WERI-Rb-1 (cell line): Measurements from ENCODE around the gene ROS1.

Source experiments
- DNase-seq: peaks from one replicate; pipeline ENCODE4 v3.0.0-alpha.2; 2020
- H3K27ac ChIP-seq: fragments of 250-450 bp; sonication (Bioruptor Pico); 2 replicates; pipeline ENCODE4 v1.5.1; 2020; ENCODE audit warnings: mild to moderate bottlenecking, moderate library complexity
- H3K27me3 ChIP-seq: fragments of 250-450 bp; sonication (Bioruptor Pico); 2 replicates; pipeline ENCODE4 v1.5.1; 2021; ENCODE audit warnings: mild to moderate bottlenecking, low read depth, moderate library complexity; ENCODE audit not compliant: insufficient read depth, severe bottlenecking
- H3K36me3 ChIP-seq: fragments of 250-450 bp; sonication (Bioruptor Pico); 2 replicates; pipeline ENCODE4 v1.5.1; 2020; ENCODE audit warnings: mild to moderate bottlenecking, moderate library complexity
- H3K4me3 ChIP-seq: 2 replicates; pipeline ENCODE4 v1.5.1; 2011; ENCODE audit warnings: low read depth, mild to moderate bottlenecking, control low read depth, low read length
- H3K9me3 ChIP-seq: fragments of 250-450 bp; sonication (Bioruptor Pico); 2 replicates; pipeline ENCODE4 v1.5.1; 2021; ENCODE audit warnings: mild to moderate bottlenecking, moderate library complexity; ENCODE audit not compliant: severe bottlenecking
- TF ChIP-seq, protein P1 (sequence below): IDR thresholded peaks from 2 replicates; pipeline ENCODE4 v1.5.1; 2011; ENCODE audit warnings: low read depth, mild to moderate bottlenecking, control low read depth, inconsistent platforms, low read length

Gene ROS1

DNA sequence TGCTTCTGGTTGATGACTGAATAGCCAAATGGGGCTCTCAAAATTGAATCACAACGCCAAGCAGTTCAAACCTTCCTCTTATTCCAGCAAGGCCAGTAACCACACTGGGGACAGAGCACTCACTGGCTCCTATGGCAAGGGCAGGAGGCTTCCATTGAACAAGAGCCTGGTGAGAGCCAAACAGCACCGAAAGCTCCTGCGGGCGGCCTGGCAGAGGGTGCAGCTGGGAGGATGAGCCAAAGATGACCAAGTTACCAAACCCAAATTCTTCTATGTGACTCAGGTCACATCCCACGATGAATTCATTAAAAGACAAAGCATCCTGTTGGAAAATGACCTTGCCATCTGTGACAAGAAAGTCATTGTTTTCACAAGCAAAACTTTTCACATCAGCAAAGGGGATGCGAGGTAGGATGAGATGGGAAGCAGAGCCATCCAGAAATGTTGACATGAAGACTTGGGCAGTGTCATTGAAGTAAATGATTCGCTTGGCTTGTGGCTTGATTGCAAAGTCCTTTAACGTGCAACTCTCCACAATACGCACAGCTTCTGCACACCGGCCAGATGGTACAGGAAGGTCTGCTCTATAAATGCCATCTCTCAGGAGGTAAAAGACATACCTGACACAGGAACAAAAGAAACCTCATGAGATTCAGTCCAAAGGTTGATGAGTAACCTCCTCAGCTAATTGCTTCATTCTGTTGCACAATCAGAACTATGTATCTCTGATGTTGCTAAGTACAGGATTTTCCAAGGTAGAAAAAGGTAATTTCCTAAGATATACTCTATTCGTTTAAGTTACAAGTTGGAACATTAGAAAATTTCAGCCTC, 36.3 kb downstream of the ROS1 start:
- no peak overlapping the region for H3K27ac ChIP-seq
- no peak for DNase-seq
- no peak overlapping the region for H3K4me3 ChIP-seq
- TF ChIP-seq, protein P1, sequence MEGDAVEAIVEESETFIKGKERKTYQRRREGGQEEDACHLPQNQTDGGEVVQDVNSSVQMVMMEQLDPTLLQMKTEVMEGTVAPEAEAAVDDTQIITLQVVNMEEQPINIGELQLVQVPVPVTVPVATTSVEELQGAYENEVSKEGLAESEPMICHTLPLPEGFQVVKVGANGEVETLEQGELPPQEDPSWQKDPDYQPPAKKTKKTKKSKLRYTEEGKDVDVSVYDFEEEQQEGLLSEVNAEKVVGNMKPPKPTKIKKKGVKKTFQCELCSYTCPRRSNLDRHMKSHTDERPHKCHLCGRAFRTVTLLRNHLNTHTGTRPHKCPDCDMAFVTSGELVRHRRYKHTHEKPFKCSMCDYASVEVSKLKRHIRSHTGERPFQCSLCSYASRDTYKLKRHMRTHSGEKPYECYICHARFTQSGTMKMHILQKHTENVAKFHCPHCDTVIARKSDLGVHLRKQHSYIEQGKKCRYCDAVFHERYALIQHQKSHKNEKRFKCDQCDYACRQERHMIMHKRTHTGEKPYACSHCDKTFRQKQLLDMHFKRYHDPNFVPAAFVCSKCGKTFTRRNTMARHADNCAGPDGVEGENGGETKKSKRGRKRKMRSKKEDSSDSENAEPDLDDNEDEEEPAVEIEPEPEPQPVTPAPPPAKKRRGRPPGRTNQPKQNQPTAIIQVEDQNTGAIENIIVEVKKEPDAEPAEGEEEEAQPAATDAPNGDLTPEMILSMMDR, result no peak
- no peaks in the 10 kb centered on the region for H3K27me3 ChIP-seq
- no peaks in the 10 kb centered on the region for H3K36me3 ChIP-seq
- no peaks in the 10 kb centered on the region for H3K9me3 ChIP-seq

DNA sequence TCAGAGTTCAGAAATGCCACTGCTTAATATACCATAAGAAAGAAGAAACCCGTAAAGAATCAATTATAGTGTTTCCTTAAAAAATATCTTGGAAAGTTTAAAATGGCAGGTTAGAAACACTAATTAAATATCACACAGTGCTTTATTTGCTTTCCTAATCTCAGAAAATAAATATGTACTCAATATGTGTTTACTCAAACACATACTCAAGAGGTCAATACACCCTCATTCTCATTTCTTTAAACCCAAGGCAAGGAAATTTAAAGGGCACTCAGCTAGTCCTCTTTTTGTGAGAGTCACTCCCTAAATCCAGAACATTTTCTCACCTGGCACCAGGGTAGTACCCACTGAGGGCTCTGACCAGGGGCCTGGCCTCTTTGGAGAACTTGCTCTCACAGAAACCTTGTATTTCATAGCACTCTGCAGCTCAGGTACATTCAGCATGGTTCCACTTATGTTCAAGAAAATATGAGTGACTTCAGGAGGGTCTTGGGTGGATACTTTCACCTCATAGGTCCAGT, 38.2 kb downstream of the ROS1 start:
- Histone ChIP-seq H3K27ac (no peak overlapping the region), H3K9me3 (no peaks in the 10 kb centered on the region), H3K27me3 (no peaks in the 10 kb centered on the region), H3K4me3 (no peak overlapping the region), H3K36me3 (no peaks in the 10 kb centered on the region)
- TF ChIP-seq, protein P1, result no peak
- no peak for DNase-seq

DNA sequence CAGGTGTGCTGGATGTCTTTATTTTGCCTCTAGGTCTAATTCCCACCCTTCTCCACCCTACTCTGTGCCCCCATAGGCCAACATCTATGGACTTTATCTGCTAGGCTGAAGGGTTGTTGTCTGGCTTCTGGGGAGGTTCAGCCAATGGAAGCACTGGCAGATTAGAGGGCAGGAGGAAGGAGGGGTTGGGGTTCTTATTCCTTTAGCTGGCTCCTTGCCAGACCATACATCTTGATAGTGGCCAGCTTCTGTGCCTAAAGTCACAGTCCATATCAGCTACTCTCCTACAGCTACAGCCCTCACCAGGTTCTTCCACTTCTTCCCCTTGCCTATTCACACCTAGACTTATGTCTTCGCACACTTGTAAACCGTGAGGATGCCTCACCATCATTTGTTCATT, 41.1 kb downstream of the ROS1 start:
- TF ChIP-seq, protein P1, result no peak
- H3K9me3 ChIP-seq, result no peaks in the 10 kb centered on the region
- no peak overlapping the region for H3K27ac ChIP-seq
- no peaks in the 10 kb centered on the region for H3K36me3 ChIP-seq
- H3K4me3 ChIP-seq, result no peak overlapping the region
- DNase-seq, result no peak
- H3K27me3 ChIP-seq, result no peaks in the 10 kb centered on the region

DNA sequence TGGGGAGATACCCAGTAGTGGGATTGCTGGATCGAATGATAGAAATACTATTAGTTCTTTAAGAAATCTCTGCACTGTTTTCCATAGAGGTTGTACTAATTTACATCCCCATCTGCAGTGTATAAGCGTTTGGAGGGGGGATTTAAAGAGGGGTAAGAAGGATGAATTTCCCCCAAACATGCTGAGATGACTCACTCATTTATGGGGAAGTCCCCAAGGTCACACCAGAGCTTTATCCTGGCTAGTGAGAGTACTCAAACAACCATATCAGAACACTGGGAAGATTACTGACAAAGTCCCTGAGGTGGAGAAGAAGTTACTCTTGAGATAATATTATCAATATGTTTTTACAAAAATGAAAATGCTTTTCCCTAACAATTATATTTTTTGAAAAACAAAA, 44.0 kb downstream of the ROS1 start:
- no peak for DNase-seq

DNA sequence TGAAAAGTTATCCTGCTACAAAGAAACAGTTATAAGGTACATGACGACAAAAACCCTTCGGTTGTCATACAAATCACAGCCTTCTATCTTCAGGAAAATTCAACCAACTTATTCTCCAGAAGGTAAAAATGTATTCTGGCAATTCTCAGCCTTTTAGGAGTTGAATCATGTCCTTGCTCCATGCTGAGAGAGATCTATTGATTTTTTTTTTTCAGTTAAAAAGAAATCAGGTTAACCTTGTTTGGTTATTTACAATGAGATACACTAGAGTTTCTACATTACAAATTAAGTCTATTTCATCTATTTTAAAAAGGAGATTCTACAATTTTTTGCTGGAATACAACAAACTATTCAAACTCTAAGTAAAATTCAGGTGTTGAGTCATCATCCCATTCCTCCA, 45.4 kb downstream of the ROS1 start:
- Histone ChIP-seq H3K9me3 (no peaks in the 10 kb centered on the region), H3K27ac (no peak overlapping the region), H3K27me3 (no peaks in the 10 kb centered on the region), H3K4me3 (no peak overlapping the region), H3K36me3 (no peaks in the 10 kb centered on the region)
- TF ChIP-seq, protein P1, result no peak
- no peak for DNase-seq

More for the DNA sequence above, 44.0 kb downstream of the ROS1 start:
- TF ChIP-seq, protein P1, result no peak
- Histone ChIP-seq H3K4me3 (no peak overlapping the region), H3K27me3 (no peaks in the 10 kb centered on the region), H3K27ac (no peak overlapping the region), H3K36me3 (no peaks in the 10 kb centered on the region), H3K9me3 (no peaks in the 10 kb centered on the region)
